ENCODE measurements around the gene C1orf232. TPM values are rescaled to one million over a fixed set of nuclear protein-coding genes. Genes with fewer than 3 reads are reported as not detected.

C1orf232 gene
- total and polyA plus RNA-seq, 2 of the 8 experiments (the other 6 are each of a cell fraction or from before 2014, with no cell fraction given), result not detected

GRCh38 chr1:26158271-26158907 lies 10.4 kb downstream of the C1orf232 start (continued):
- TF ChIP-seq SP2 (IDR thresholded peaks at IDR 0.05; ENCODE audit: low read length) (no peak), SIX5 (IDR thresholded peaks at IDR 0.05; ENCODE audit: low read depth, low read length) (no peak), SAP30 (IDR thresholded peaks at IDR 0.05; ENCODE audit: insufficient read depth, insufficient replicate concordance, low read length) (no peak), RAD21 (IDR thresholded peaks at IDR 0.05 in 1 of 2, conservative IDR thresholded peaks at IDR 0.05 in 1 of 2; ENCODE audit: low read depth in 2 of 2, low read length in 2 of 2) (no peak), HDAC2 (IDR thresholded peaks at IDR 0.05; ENCODE audit: borderline replicate concordance in 1 of 2, low read depth in 2 of 2, low read length in 2 of 2) (no peak)

All from H1 (cell line).